Daoy (cell line): ENCODE measurements around the gene FBXW11. TPM values are rescaled to one million over a fixed set of nuclear protein-coding genes. Genes with fewer than 3 reads are reported as not detected.
"Not testable (repeated sequence)": the region's sequence is repeated elsewhere in the genome, so short reads cannot be mapped to it uniquely, and the experiment has no call there.

Experiments used
- DNase-seq: peaks from one replicate; pipeline ENCODE4 v3.0.0-alpha.2; 2015; ENCODE audit warnings: low read depth
- total RNA-seq: library from RNA; depleted of rRNA; stranded (reverse); fragments of >200 nt; shearing (Covaris generic); gene quantifications from 2 replicates; pipeline ENCODE4 v1.2.3, GENCODE V29; 2014

FBXW11 gene
- total RNA-seq, 1 experiment from 2014 or later, result 75.2 TPM

GRCh38 chr5:171911152-171911551 is 95.3 kb downstream of the FBXW11 start:
- no peak for DNase-seq

DNA sequence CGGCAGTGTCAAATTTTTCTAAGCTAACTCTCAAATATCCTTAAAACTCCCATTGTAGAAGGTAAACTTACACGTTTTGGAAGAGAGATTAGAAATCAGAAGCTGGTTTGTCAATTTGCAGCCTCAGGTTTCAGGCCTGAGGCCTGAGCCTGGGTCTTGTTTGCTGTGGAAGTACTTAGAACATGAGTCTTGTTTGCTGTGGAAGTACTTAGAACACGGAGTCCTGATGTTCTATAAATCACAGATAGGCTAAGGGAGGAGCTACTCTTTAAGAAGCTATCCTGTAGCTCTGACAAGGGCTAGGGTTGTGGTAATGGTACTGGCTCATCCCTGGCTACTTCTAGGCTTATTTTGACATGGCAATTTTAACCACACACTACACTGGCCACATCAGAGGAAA is 97.8 kb downstream of the FBXW11 start:
- no peak for DNase-seq

DNA sequence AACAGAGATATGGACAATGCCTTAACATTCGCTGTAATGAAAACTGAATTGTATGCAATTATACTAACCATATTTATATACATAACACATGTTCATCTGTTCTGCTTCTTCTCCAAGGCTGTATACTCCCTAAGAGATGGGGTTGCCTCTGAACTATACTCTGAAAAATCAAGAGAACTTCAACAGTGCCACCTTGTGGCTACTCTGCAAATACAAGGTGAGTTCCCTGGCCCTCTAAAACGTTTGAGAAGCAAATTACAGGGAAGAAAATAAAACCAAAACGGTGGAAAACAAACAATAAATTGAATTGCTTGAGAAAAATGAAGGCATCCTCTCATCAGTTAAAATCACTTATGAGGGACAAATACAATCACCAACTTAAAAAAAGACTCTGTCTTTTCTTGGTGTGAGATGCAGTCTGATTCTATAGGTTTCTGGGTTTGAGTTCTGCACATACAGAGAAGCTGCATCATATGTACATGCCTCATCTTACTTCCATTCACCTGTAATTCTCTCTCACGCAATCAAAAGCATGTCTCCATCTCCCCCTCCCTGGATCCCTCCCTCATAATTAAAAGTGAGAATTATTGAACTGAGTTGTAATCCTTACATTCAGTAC is 98.6 kb downstream of the FBXW11 start:
- peak; percentile 48 for DNase-seq

DNA sequence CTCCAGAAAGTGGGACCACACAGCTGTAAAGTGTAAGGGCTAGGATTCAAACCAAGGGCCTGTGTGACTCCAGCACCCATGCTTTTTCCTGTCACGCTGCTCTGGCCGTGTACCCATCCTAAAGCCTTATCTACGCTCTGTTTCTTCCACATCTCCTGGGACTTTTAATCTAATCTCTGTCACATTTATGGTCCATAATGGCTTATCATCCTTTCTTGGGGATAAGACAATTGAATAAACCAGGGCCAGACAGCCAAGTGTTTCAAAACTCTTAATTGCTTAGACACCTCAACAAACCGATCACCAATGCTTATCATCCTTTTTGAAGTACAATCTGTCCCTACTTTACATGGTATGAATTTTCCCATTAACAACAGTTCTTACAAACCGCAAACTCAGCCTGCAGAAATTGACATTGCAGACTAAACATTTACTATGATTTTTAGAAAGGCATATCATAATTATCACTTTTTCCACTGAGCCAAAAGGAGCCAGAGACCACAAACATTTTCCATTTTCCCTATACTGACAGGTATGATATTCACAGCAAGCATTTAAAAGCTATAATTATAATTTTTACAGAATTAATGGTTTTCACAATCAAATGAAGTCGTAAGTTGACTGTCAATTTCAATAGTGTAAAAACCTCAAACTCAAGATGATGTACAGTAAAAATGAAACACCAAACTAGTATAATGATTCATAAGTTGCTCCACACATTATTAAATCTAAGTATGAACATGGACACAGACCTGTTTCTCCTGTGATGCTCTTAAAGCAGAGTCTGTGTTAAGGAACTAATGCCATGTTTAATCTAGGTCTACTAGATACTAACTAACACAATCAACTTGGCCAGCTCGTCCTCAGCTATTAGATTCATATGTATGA is 99.5 kb downstream of the FBXW11 start:
- no peak for DNase-seq

- no peak for DNase-seq
Measured at GRCh38 chr5:171906066-171906570, 100.3 kb downstream of the FBXW11 start.

GRCh38 chr5:171904886-171905285 is 101.6 kb downstream of the FBXW11 start:
- no peak for DNase-seq

DNA sequence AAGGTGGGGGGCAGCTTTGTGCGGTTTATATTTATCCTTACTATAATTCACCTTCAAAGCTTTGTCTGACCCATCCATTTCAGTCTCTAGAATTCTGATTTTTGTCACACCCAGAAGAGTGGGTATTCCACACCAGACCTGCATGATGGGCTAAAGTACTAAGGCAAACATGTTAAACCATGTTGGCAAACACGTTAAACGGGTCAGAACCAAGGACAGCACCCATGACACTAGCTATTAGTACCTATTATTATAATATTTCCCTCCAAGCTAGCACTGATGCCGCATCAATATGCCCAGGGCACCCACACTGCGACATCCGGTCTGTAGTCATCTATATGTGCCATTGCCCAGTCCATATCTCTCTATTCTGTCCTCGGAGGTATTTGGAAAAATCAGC is 104.7 kb downstream of the FBXW11 start:
- DNase-seq, result no peak

GRCh38 chr5:171899792-171900191 is 106.6 kb downstream of the FBXW11 start:
- no peak for DNase-seq

DNA sequence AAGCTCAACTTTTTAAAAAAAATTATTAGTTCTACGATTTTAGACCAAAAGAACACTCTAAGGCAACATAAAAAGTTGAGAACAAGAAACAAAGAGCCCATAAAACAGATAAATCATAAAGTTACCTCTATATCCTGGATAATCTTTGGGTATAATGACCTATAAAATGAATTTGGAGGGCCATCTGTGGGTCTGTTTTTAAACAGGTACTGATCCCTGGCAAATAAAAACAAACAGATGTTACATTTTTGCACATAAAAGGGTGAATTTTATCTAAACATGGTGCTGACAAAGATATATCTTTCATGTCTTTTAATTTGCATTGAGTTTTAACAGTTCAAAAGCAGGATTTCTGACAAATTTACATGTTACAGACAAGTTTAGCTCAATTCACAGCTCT is 107.6 kb downstream of the FBXW11 start:
- DNase-seq, result no peak

DNA sequence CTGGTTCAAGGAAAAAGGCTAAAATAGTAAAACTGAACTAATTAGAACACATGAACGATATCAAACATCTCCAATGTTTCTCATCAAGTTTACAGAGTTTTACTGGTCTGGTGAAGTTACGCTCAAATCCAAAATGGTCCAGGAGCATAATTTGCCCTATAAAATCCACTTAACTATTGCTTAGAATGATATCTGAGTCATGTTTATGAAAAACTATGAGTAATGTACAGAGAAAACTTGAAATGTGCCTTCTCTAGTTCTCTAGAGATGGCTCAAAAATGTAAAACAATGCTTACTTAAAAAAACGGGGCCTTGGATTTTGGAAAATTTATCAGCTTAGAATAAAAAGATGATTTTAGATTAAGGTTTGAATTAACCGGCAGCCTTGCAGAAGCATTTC is 108.1 kb downstream of the FBXW11 start:
- no peak for DNase-seq

DNA sequence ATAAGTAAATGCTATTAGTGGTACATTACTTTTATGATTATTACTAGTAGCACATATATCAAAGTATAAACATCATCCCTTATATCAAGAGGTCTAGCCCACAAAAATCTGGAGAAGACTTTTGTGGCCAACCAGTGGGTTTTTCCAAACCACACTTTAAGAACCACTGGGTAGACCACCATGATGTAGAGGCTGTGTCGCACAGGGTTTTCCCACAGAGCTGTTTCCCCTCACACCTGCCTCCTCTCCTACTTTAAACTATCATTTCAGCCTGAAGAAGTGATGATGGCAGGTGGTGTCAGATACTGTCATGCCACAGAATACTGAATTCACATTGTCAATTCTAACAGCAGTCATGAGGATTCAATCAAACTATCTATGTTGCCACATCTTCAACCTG is 109.2 kb downstream of the FBXW11 start:
- no peak for DNase-seq

- DNase-seq, result no peak
Measured at GRCh38 chr5:171895081-171895480, 111.4 kb downstream of the FBXW11 start.

- peak; percentile 11 for DNase-seq
Measured at GRCh38 chr5:171893290-171893886, 113.0 kb downstream of the FBXW11 start.

DNA sequence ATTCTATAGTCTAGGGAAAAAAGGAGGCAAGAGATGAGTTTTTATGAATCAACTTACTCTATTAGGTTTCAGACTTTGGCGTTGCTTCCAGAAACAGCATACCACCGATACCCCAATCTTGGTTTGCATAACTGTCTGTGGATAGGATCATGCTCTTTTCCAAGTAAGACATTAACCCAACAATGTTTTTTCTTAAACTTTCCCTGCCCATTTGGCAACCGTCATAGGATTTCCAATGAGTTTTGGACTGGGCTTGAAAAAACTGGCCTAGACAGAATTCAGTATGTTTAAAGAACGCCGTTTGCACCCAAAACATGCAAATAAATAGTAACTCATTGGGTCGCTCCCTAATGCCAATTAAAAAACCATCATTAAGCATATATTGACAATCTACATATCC is 114.8 kb downstream of the FBXW11 start:
- no peak for DNase-seq

GRCh38 chr5:171891150-171891549 is 115.3 kb downstream of the FBXW11 start:
- no peak for DNase-seq

DNA sequence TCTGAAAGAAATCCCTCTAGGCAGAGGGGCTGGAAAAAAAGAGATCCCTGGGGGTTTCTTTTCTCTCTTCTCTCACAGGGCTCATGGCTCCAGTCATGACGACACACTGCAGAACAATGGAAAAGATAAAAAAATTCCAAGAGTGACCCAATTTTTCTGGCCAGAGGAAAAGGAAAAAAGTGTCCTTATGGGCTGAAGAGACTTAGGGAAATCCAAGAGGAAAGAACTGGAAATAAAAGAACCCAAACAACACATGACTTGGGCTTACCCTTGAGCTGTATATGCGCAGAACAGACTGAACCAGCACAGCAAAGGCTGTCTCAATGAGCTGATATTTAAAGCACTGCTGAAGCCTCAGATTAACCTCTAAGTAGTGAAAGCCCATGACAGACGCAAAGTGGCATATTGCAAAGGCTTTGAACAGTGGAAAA is 118.4 kb downstream of the FBXW11 start:
- DNase-seq, result no peak

GRCh38 chr5:171886037-171886436 is 120.4 kb downstream of the FBXW11 start:
- DNase-seq, result not testable (repeated sequence)

DNA sequence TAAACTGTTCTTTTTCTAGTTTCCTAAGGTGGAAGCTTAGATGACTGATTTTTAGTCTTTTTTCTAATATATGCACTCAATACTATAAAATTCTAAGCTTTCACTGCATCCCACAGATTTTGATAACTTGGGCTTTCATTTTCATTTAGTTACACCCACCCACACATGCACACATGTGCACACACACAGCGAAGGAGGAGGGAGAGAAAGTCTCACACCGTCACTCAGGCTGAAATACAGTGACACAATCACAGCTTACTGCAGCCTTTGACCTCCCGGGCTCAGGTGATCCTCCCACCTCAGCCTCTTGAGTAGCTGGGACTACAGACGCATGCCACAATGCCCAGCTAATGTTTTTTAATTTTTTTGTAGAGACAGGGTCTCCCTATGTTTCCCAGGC is 124.3 kb downstream of the FBXW11 start:
- no peak for DNase-seq

DNA sequence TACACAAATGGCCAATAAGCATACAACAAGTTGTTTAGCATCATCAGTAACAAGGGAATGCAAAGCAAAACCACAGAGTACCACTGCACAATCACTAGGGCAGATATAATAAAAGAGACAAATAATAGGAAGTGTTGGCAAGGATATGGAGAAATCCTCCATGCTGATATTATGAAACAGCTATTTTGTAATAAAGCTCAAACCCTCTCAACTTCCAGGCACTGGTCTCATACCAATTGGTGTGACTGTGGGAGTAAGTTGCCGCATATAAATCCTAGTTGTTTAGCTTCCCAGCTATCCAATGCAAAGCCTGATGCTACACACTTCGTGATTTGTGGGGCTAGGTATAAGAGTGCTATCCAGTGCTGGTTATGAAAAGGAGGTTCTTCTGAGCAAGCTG is 132.2 kb downstream of the FBXW11 start:
- no peak for DNase-seq

- DNase-seq, result no peak
Measured at GRCh38 chr5:171872666-171873065, 133.8 kb downstream of the FBXW11 start.

- no peak for DNase-seq
Measured at GRCh38 chr5:171871711-171872110, 134.7 kb downstream of the FBXW11 start.

DNA sequence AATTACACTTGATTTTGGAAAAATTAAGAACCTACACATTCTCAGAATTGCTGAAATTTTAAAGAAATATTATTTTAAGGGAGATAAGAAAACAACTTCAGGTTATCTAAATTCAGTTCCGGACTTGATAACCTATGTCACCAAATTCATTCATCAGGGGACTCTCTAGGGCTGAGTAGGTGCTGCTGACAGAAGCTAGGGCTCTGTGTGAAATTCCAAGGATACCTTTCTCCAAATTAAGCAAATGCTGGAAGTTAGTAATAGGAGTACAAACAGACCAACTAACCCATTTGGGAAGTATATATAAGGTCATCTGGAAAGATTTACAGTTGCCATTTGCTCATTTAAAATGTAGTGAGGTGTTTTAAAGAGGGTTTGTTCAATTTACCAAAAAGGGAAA is 136.5 kb downstream of the FBXW11 start:
- no peak for DNase-seq

DNA sequence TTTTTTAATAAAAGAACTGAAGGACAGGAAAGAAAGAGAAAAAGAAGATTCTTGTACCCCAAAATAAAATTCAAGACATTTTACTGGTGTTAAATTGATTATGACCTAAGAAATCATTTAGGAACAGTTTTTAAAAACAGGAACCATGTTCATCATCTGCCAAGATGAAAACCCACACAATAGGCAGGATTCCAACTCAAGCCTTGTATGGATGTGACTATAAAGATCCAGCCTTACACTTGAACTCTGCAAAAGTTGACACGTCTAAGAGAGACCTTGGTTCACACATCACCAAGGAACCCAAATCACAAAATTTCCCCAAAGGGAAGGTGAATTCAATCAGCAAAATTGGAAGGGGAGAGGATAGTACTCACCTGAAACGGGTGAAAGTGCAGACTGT is 138.2 kb downstream of the FBXW11 start:
- no peak for DNase-seq
